Vagina (tissue), 2 donors: ENCODE results near the gene NEK6. TPM values are rescaled to one million over a fixed set of nuclear protein-coding genes. Genes with fewer than 3 reads are reported as not detected.

Source experiments
- DNase-seq, 2 donors: peaks; one replicate each; pipeline ENCODE4 v3.0.0-alpha.2; 2017; ENCODE audit errors: extremely low spot score in 2 of 2
- H3K27ac ChIP-seq: fragments of 200-600 bp; sonication (generic); one replicate; pipeline ENCODE4 v1.5.1; 2019
- H3K27me3 ChIP-seq: fragments of 200-600 bp; sonication (generic); one replicate; pipeline ENCODE4 v1.5.1; 2019
- H3K36me3 ChIP-seq, 2 donors: fragments of 200-600 bp; sonication (generic); one replicate each; pipeline ENCODE4 v1.5.1; 2017 to 2019
- H3K4me1 ChIP-seq: fragments of 200-600 bp; sonication (generic); one replicate; pipeline ENCODE4 v1.5.1; 2019
- H3K4me3 ChIP-seq, 2 donors: fragments of 200-600 bp; sonication (generic); 1 replicate in 1 of 2; 2 replicates in 1 of 2; pipeline ENCODE4 v1.5.1; 2016 to 2019
- H3K9me3 ChIP-seq: fragments of 200-600 bp; sonication (generic); one replicate; pipeline ENCODE4 v1.5.1; 2019
- CTCF ChIP-seq, 3 experiments: fragments of 450-650 bp in 2 of 3; fragments of 200-600 bp in 1 of 3; sonication (generic) in 1 of 3; IDR thresholded peaks; one replicate each; pipeline ENCODE4 v1.5.1; 2017 to 2019; ENCODE audit warnings: antibody characterized with exemption in 3 of 3, mild to moderate bottlenecking in 2 of 3, moderate library complexity in 2 of 3
- POLR2A ChIP-seq, 2 donors: fragments of 450-650 bp; IDR thresholded peaks; one replicate each; pipeline ENCODE4 v1.6.1; 2017; ENCODE audit warnings: antibody characterized with exemption in 2 of 2, mild to moderate bottlenecking in 2 of 2, moderate library complexity in 2 of 2
- POLR2AphosphoS5 ChIP-seq, 2 donors: sonication (generic); formaldehyde crosslinking; IDR thresholded peaks; one replicate each; pipeline ENCODE4 v1.9.0; 2017; ENCODE audit warnings: antibody characterized with exemption in 2 of 2, mild to moderate bottlenecking in 2 of 2, low read depth in 1 of 2; ENCODE audit not compliant: insufficient read depth in 1 of 2
- intact Hi-C: fragments of 100-400 bp; cut with DNase I; formaldehyde crosslinking; loops from one replicate; pipeline ENCODE4 v1.15.1; 2023
- total RNA-seq: library from RNA; depleted of rRNA; stranded (reverse); fragments of >200 nt; gene quantifications from one replicate; pipeline ENCODE4 v1.2.3, GENCODE V29; 2016

Gene NEK6
- total RNA-seq, 1 donor from 2014 or later: 44.4 TPM

GRCh38 chr9:124320062-124320973 is 62.6 kb downstream of the NEK6 start:
- no peak overlapping the region for H3K27ac ChIP-seq
- H3K36me3 ChIP-seq: peaks cover 0 to 7% of the 10 kb centered on the region in 2 donors
- H3K4me1 ChIP-seq: peaks cover 5% of the 10 kb centered on the region
- peak; percentile 43 to 78 (median 71) for TF ChIP-seq CTCF (IDR thresholded peaks at IDR 0.05)
- no peak for TF ChIP-seq POLR2A (IDR thresholded peaks at IDR 0.05)
- TF ChIP-seq POLR2AphosphoS5 (IDR thresholded peaks at IDR 0.05; ENCODE audit: insufficient read depth in 1 of 2, low read depth in 1 of 2): no peak
- intact Hi-C loops: no loop called here
- H3K27me3 ChIP-seq: no peaks in the 10 kb centered on the region
- no peak overlapping the region for H3K4me3 ChIP-seq
- H3K9me3 ChIP-seq: no peaks in the 10 kb centered on the region
- no peak for DNase-seq

GRCh38 chr9:124321416-124321815 is 63.7 kb downstream of the NEK6 start:
- no peak for DNase-seq
- intact Hi-C loops: no loop called here
- Histone ChIP-seq H3K9me3 (no peaks in the 10 kb centered on the region), H3K27ac (no peak overlapping the region), H3K4me3 (no peak overlapping the region), H3K4me1 (peaks cover 5% of the 10 kb centered on the region), H3K36me3 (peaks cover 0 to 10% of the 10 kb centered on the region in 2 donors), H3K27me3 (no peaks in the 10 kb centered on the region)
- TF ChIP-seq POLR2A (IDR thresholded peaks at IDR 0.05): no peak
- no peak for TF ChIP-seq CTCF (IDR thresholded peaks at IDR 0.05)
- no peak for TF ChIP-seq POLR2AphosphoS5 (IDR thresholded peaks at IDR 0.05; ENCODE audit: insufficient read depth in 1 of 2, low read depth in 1 of 2)

GRCh38 chr9:124321935-124322334 is 64.2 kb downstream of the NEK6 start:
- H3K36me3 ChIP-seq: peaks cover 0 to 15% of the 10 kb centered on the region in 2 donors
- no peaks in the 10 kb centered on the region for H3K9me3 ChIP-seq
- no peak for TF ChIP-seq CTCF (IDR thresholded peaks at IDR 0.05)
- intact Hi-C loops: no loop called here
- H3K4me3 ChIP-seq: no peak overlapping the region
- no peak for DNase-seq
- peaks cover 5% of the 10 kb centered on the region for H3K4me1 ChIP-seq
- no peaks in the 10 kb centered on the region for H3K27me3 ChIP-seq
- H3K27ac ChIP-seq: no peak overlapping the region

GRCh38 chr9:124322618-124323432 is 65.1 kb downstream of the NEK6 start:
- Histone ChIP-seq H3K4me1 (peaks cover 5% of the 10 kb centered on the region), H3K36me3 (peaks cover 0 to 15% of the 10 kb centered on the region in 2 donors), H3K9me3 (no peaks in the 10 kb centered on the region), H3K4me3 (no peak overlapping the region), H3K27ac (no peak overlapping the region), H3K27me3 (no peaks in the 10 kb centered on the region)
- DNase-seq: no peak
- intact Hi-C loops: no loop called here
- no peak for TF ChIP-seq POLR2A (IDR thresholded peaks at IDR 0.05)
- no peak for TF ChIP-seq POLR2AphosphoS5 (IDR thresholded peaks at IDR 0.05; ENCODE audit: insufficient read depth in 1 of 2, low read depth in 1 of 2)
- TF ChIP-seq CTCF (IDR thresholded peaks at IDR 0.05): no peak
